K562 (cell line): ENCODE data around the gene MEF2D. TPM values are rescaled to one million over a fixed set of nuclear protein-coding genes. Genes with fewer than 3 reads are reported as not detected.

ENCODE experiments used
- ATAC-seq: fragments of 200-7000 bp; cut with Tn5 transposase; 3 replicates; pipeline ENCODE4 v1.9.1; 2020; ENCODE audit warnings: moderate library complexity
- BruUV-seq: library from RNA; stranded (reverse); fragments of 400-500 nt; replicated peaks from 2 replicates; lab custom pipeline; 2021; lab: Mats Ljungman, UMichigan
- CTCF ChIA-PET: fragments of 300-600 bp; formaldehyde crosslinking; extraction: SDS; loops from one replicate; lab custom pipeline; 2021; ENCODE audit warnings: low intra/inter-chr PET ratio; lab: Yijun Ruan, JAX
- POLR2A ChIA-PET: fragments of 300-600, 350-650 bp; sonication (Branson Sonifier 250); formaldehyde crosslinking; extraction: SDS; loops from one replicate; lab custom pipeline; 2021; ENCODE audit warnings: antibody characterized with exemption, inconsistent platforms; lab: Yijun Ruan, JAX
- DNase-seq, 4 experiments: peaks; one replicate each; pipeline versions ENCODE4 v3.0.0 to v3.0.0-alpha.2; 2011 to 2018; ENCODE audit warnings: low spot score in 3 of 4, mixed read lengths in 3 of 4; ENCODE audit errors: extremely low read depth in 1 of 4
- FAIRE-seq: peaks from 2 replicates; lab custom pipeline; 2011; peaks lifted over from hg19 to GRCh38; lab: Jason Lieb, UNC
- H2AFZ ChIP-seq: 2 replicates; pipeline ENCODE4 v1.6.0; 2011; ENCODE audit warnings: low read depth, low read length, control low read depth, inconsistent platforms
- H3K27ac ChIP-seq: fragments of 200-600 bp; 3 replicates; pipeline ENCODE4 v1.8.0; 2011; ENCODE audit warnings: low read depth, mild to moderate bottlenecking, control low read depth, inconsistent platforms, low read length, moderate library complexity, mixed read lengths; ENCODE audit errors: extremely low read depth
- H3K27me3 ChIP-seq, 2 experiments: fragments of 300-600 bp in 1 of 2; 2 replicates in 1 of 2; 3 replicates in 1 of 2; pipeline versions ENCODE4 v1.6.0 to v1.8.0; 2011; ENCODE audit warnings: inconsistent platforms in 2 of 2, low read length in 2 of 2, mild to moderate bottlenecking in 1 of 2, mixed read lengths in 1 of 2, moderate library complexity in 1 of 2; ENCODE audit not compliant: control insufficient read depth in 2 of 2, insufficient read depth in 2 of 2
- H3K36me3 ChIP-seq: fragments of 300-600 bp; 3 replicates; pipeline ENCODE4 v1.8.0; 2011; ENCODE audit warnings: mild to moderate bottlenecking, low read length, inconsistent platforms; ENCODE audit not compliant: control insufficient read depth, insufficient read depth
- H3K4me1 ChIP-seq, 2 experiments: fragments of 200-600 bp in 1 of 2; replicated peaks in 1 of 2; 2 replicates in 1 of 2; 3 replicates in 1 of 2; pipeline versions ENCODE4 v1.5.1 to v1.8.0; 2011; ENCODE audit warnings: inconsistent platforms in 2 of 2, low read length in 2 of 2, mild to moderate bottlenecking in 1 of 2, mixed read lengths in 1 of 2, moderate library complexity in 1 of 2; ENCODE audit not compliant: control insufficient read depth in 2 of 2, insufficient read depth in 2 of 2
- H3K4me2 ChIP-seq: 2 replicates; pipeline ENCODE4 v1.6.1; 2011; ENCODE audit warnings: low read length, control low read depth, inconsistent platforms, mixed read lengths; ENCODE audit not compliant: insufficient read depth
- H3K4me3 ChIP-seq: fragments of 200-600 bp; sonication (generic), shearing (Covaris generic); 2 replicates; pipeline ENCODE4 v1.5.1; 2016; ENCODE audit warnings: control low read depth, inconsistent platforms
- H3K79me2 ChIP-seq: fragments of 200-600 bp; 3 replicates; pipeline ENCODE4 v1.8.0; 2011; ENCODE audit warnings: low read length, inconsistent platforms; ENCODE audit not compliant: control insufficient read depth, insufficient read depth
- H3K9ac ChIP-seq, 2 experiments: 2 replicates each; pipeline versions ENCODE4 v1.6.0 to v1.6.1; 2011; ENCODE audit warnings: low read depth in 2 of 2, low read length in 2 of 2, control low read depth in 1 of 2, inconsistent platforms in 1 of 2, mild to moderate bottlenecking in 1 of 2, mixed read lengths in 1 of 2; ENCODE audit not compliant: insufficient read depth in 1 of 2
- H3K9me1 ChIP-seq: one replicate; pipeline ENCODE4 v1.6.0; 2011; ENCODE audit warnings: inconsistent platforms, mild to moderate bottlenecking, low read length, moderate library complexity; ENCODE audit not compliant: control insufficient read depth, insufficient read depth
- H3K9me3 ChIP-seq: replicated peaks from 2 replicates; pipeline ENCODE4 v1.5.1; 2011; ENCODE audit warnings: low read depth, low read length, inconsistent platforms; ENCODE audit not compliant: control insufficient read depth, insufficient read depth
- H4K20me1 ChIP-seq: replicated peaks from 2 replicates; pipeline ENCODE4 v1.6.1; 2011; ENCODE audit warnings: low read length, inconsistent platforms, mixed read lengths; ENCODE audit not compliant: control insufficient read depth, insufficient read depth
- ATF6 ChIP-seq: sonication (generic); formaldehyde crosslinking; IDR thresholded peaks from 2 replicates; pipeline ENCODE4 v1.4.0; 2020; ENCODE audit warnings: mild to moderate bottlenecking, missing genetic modification reagents
- E2F8 ChIP-seq: fragments of 450-650 bp; IDR thresholded peaks from 2 replicates; pipeline ENCODE4 v1.7.1; 2018; ENCODE audit warnings: mild to moderate bottlenecking, low read depth; ENCODE audit not compliant: partially characterized antibody
- POLR2G ChIP-seq: fragments of 200-400 bp; formaldehyde crosslinking; IDR thresholded peaks from 2 replicates; pipeline ENCODE4 v1.6.1; 2017; ENCODE audit warnings: low read depth, mild to moderate bottlenecking, antibody characterized with exemption, low read length, moderate library complexity
- POLR3A ChIP-seq: IDR thresholded peaks from 2 replicates; pipeline ENCODE4 v1.6.1; 2011; ENCODE audit warnings: borderline replicate concordance, mild to moderate bottlenecking, moderate library complexity; ENCODE audit not compliant: insufficient read length, insufficient read depth; ENCODE audit errors: extremely low read depth
- STAT6 ChIP-seq: sonication (generic); formaldehyde crosslinking; IDR thresholded peaks from 2 replicates; pipeline ENCODE4 v1.8.1; 2023; ENCODE audit warnings: mild to moderate bottlenecking, missing genetic modification reagents
- ZNF384 ChIP-seq: IDR thresholded peaks from 2 replicates; pipeline ENCODE4 v1.6.1; 2012; ENCODE audit warnings: low read depth, low read length, improper control_type of control experiment
- WGBS: fragments of 100-300 bp; shearing (Covaris generic); methylation state at CpG from one replicate; pipeline ENCODE4 v1.1.6; 2016; ENCODE audit warnings: low coverage, mixed read lengths; ENCODE audit not compliant: insufficient coverage; ENCODE audit errors: missing lambda C conversion rate; 5-methylcytosine and 5-hydroxymethylcytosine counted together
- in situ Hi-C: fragments of 300-500 bp; cut with MboI; formaldehyde crosslinking; loops from 4 replicates; pipeline ENCODE4 v1.15.0; 2018; ENCODE audit warnings: inconsistent platforms, mixed read lengths
- intact Hi-C: fragments of 100-400 bp; cut with micrococcal nuclease; formaldehyde crosslinking; loops from 2 replicates; pipeline ENCODE4 v1.14.2; 2022
- polyA plus RNA-seq, 8 experiments: library from polyadenylated mRNA; depleted of rRNA in 4 of 8; stranded (reverse) in 5 of 8; unstranded in 3 of 8; fragments of >200 nt; fragmentation: Nextera tagmentation in 2 of 8; fragmentation: Illumina TruSeq in 1 of 8; extraction: Ambion mirVana in 2 of 8; extraction: Trizol in 1 of 8; gene quantifications; 2 replicates each; pipeline versions ENCODE4 v1.2.1 to v1.2.3, GENCODE V29; 2011 to 2014; ENCODE audit warnings: inconsistent platforms in 1 of 8, missing spikeins in 1 of 8
- total RNA-seq, 7 experiments: library from RNA; depleted of rRNA in 6 of 7; stranded (reverse); fragments of >200 nt in 6 of 7; fragmentation: Illumina TruSeq in 2 of 7; extraction: Trizol in 2 of 7; gene quantifications; 2 replicates each; pipeline versions ENCODE4 v1.2.1 to v1.2.3, GENCODE V29; 2011 to 2021; ENCODE audit warnings: low replicate concordance in 1 of 7

Gene MEF2D
- total and polyA plus RNA-seq, 9 of the 15 experiments (the other 6 are each of a cell fraction or from before 2014, with no cell fraction given), result 0.10 to 19.5 (median 2.6) TPM

- POLR2A ChIA-PET, result interaction anchor here (0.7 kb wide), 1 partner anchor 172 kb away, joined by 4 read pairs; no protein-coding TSS in a partner anchor
These were observed 28.8 kb downstream of the MEF2D start for GRCh38 chr1:156471496-156472490.

More at GRCh38 chr1:156471496-156472490, 28.8 kb downstream of the MEF2D start:
- CTCF ChIA-PET, result no interaction called here
- Histone ChIP-seq H3K9me1 (no peaks in the 10 kb centered on the region), H3K4me1 (peaks cover 0 to 7% of the 10 kb centered on the region in 2 experiments; a peak in 1 of 5 replicates), H3K4me3 (no peak overlapping the region), H3K9me3 (no peaks in the 10 kb centered on the region), H3K9ac (no peak overlapping the region; a peak in 1 of 4 replicates), H2AFZ (no peak overlapping the region), H3K4me2 (no peak overlapping the region), H4K20me1 (peaks cover 6% of the 10 kb centered on the region; the same call in 1 of the 2 replicates), H3K79me2 (no peaks in the 10 kb centered on the region), H3K36me3 (peaks cover 65% of the 10 kb centered on the region), H3K27me3 (no peaks in the 10 kb centered on the region)
- 91% methylated on average over 9 of the region's 9 CpGs for WGBS
- BruUV-seq, result no TSS peak
- intact Hi-C loops (no loop called here), in situ Hi-C loops (no loop called here)
- no peak; the same call in 2 of the 3 replicates for ATAC-seq
- no peak for TF ChIP-seq ZNF384
- TF ChIP-seq STAT6 (CRISPR knock-in tag), result no peak
- no peak for TF ChIP-seq ATF6
- TF ChIP-seq POLR3A, result no peak
- TF ChIP-seq POLR2G, result 0 out of 2 replicates have a peak, but pooled peaks have one; percentile 19
- TF ChIP-seq E2F8, result no peak
- TF ChIP-seq, all 486 proteins: peak for 1
- no peak for DNase-seq
- no peak for FAIRE-seq
- H3K27ac ChIP-seq, result no peak overlapping the region
